CD4-positive, alpha-beta T cell treated with Interferon gamma for 1 hour (primary cell): ENCODE measurements around the gene SEC24C.
"Not testable (repeated sequence)": the region's sequence is repeated elsewhere in the genome, so short reads cannot be mapped to it uniquely, and the experiment has no call there.

Experiments used
- DNase-seq: peaks from one replicate; pipeline ENCODE4 v3.0.0-alpha.2; 2020

Gene SEC24C

DNA sequence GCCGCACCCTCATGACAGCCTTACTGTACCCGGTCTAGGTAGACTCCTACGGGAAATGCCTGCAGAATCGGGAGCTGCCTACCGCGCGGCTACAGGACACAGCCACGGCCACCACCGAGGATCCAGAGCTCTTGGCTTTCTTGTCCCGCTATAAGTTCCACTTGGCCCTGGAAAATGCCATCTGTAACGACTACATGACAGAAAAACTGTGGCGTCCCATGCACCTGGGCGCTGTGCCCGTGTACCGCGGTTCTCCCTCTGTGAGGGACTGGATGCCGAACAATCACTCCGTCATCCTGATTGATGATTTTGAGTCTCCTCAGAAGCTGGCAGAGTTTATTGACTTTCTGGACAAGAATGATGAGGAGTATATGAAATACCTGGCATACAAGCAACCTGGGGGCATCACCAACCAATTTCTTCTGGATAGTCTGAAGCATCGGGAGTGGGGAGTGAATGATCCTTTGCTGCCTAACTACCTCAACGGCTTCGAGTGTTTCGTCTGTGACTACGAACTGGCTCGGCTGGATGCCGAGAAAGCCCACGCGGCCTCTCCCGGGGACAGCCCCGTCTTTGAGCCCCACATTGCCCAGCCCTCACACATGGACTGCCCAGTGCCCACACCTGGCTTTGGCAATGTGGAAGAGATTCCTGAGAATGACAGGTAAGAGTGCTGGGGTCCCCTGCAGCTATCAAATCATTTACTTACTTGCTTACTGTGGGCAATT is 29.1 kb downstream of the SEC24C start:
- DNase-seq, result no peak

DNA sequence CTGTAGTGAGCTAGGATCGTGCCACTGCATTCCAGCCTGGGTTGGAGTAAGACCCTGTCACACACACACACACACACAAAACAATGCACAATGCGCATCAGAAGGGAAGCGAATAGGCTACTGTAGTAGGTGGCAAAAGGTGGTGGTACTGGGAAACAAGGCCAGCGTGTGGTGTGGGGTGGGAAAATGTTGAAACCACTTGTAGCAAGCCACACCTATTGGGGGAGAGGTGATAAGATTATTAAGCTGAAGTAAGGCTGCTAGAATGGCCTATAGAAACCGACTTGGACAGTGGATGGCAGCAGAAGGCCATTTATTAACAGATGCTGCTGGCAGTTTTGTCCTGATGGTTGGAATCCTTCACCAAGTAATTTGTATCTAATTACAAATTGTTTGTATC is 30.5 kb downstream of the SEC24C start:
- peak; percentile 46 for DNase-seq

DNA sequence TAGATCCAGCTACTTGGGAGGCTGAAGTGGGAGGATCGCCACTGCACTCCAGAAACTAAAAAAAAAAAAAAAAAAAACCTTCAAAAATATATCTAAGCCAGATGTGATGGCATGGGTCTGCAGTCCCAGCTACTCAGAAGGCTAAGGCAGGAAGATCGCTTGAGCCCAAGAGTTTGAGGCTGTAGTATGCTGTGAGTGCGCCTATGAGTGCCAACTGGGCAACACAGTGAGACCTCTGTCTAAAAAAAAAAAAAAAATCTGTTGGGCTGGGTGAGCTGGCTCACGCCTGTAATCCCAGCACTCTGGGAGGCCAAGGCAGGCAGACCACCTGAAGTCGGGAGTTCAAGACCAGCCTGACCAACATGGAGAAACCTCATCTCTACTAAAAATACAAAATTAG is 34.8 kb downstream of the SEC24C start:
- DNase-seq, result no peak

GRCh38 chr10:73779539-73780197 is 35.5 kb downstream of the SEC24C start:
- DNase-seq, result no peak

GRCh38 chr10:73780301-73780700 is 36.1 kb downstream of the SEC24C start:
- DNase-seq, result no peak

- DNase-seq, result no peak
Observed at GRCh38 chr10:73780966-73781365, 36.8 kb downstream of the SEC24C start.

DNA sequence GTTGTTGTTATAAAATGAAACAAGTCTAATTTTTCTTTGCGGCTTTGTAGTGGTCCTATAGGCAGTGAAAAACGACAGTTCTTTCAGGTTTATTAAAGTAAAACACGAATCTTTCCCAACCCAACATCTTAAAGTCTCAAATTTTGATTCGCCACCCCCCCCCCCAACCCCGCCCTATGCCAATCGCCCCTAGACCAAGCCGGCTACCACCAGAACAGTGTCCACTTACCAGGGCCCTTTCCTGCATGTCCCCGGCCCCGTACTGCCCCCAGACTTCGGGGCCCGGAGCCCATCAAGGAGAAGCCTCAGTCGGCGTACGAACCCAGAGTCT is 37.3 kb downstream of the SEC24C start:
- DNase-seq, result no peak

GRCh38 chr10:73781879-73782748 is 37.9 kb downstream of the SEC24C start, which contains the start of gene CHCHD1:
CHCHD1 (plus strand) TSS chr10:73782048; CDS start chr10:73782076, 28 bp downstream.
- peak; percentile 83 for DNase-seq

GRCh38 chr10:73782749-73783085 is 38.5 kb downstream of the SEC24C start:
- no peak for DNase-seq

- DNase-seq, result peak; percentile 87
Observed at GRCh38 chr10:73785211-73785720, 41.1 kb downstream of the SEC24C start, which contains the start of gene ZSWIM8. ZSWIM8 (plus strand) TSS chr10:73785606; CDS start chr10:73785879, 273 bp downstream.

DNA sequence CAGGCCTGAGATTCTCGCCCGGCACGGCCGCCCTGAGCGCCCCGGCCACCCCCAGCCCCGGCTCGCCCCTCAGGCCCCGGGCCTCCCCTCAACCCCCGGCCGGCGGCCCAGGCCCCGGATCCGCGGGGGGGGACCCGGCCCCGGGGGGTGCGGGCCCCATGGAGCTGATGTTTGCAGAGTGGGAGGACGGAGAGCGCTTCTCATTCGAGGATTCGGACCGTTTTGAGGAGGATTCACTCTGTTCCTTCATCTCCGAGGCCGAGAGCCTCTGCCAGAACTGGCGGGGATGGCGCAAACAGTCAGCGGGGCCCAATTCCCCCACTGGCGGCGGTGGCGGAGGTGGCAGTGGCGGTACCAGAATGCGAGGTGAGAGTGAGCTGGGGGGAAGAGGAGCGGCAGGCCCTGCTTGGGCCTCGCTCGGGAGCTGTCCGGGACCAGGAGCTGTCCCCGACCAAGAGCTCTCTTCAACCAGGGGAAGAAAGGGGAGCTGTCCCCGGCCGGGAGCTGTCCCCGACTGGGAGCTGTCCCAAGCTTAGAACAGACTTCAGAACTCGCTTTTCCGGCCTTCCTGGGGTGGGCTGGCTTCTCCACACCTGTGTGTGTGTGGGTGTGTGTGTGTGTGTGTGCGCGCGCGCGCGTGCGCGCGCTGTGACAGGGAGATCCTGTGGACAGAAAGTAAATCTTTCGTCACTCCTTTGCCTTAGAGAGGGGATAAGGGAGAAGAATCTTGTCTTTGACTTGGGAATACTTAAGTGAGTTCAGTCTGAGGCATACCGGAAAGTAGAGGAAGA is 41.7 kb downstream of the SEC24C start:
- DNase-seq, result peak; percentile 39

GRCh38 chr10:73786512-73786885 is 42.3 kb downstream of the SEC24C start:
- no peak for DNase-seq

DNA sequence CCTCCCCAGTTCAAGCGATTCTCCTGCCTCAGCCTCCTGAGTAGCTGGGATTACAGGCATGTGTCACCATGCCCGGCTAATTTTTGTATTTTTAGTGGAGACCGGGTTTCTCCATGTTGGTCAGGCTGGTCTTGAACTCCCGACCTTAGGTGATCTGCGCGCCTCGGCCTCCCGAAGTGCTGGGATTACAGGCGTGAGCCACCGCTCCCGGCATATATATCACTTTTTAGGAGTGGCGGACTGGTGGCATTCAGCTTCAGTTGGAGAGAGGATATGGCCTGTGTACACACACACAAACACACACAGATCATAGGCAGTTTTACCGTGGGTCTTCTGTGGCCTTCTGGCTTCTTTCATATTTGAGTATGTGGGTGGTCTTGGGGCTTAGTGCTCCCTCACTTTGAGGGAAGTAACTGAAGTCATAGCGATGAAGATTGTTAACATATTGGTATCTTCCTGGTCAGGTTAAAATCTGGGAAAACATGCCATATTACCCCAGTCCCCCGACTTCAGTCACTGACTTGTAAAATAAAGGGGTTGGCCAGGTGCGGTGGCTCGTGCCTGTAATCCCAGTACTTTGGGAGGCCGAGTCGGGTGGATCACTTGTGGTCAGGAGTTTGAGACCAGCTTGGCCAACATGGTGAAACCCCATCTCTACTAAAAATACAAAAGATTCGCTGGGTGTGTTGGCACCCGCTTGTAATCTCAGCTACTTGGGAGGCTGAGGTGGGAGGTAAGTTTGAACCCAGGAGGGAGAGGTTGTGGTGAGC is 43.0 kb downstream of the SEC24C start:
- not testable (repeated sequence) for DNase-seq

DNA sequence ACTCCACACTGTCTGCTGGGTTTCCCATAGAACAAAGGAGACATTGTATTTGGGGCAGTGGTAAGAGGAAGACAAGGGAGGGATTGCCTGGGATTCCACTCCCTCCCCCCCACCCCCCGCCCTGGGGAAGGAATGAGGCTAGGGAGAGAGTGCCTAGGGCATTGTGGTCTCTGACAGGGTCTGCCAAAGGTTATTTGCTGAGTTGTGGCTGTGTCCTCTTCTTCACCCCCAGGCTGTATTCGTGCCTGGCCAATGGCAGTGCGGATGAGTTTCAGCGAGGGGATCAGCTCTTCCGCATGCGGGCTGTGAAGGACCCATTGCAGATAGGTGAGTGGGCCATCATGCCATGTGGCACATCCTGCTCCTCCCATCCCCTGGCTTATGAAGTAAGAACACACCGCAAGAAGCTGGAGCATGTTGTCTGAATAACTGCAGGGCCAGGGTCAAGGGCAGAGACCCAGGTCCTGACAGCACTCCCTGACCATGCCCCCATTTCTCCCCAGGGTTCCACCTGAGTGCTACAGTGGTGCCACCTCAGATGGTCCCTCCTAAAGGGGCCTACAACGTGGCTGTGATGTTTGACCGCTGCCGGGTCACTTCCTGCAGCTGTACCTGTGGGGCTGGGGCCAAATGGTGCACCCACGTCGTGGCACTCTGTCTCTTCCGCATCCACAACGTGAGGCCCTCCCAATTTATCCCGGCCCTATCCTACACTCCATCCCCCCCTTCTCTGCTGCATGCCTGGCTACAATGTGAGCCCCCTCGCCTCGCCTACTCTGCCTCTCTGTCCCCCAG is 44.9 kb downstream of the SEC24C start:
- DNase-seq, result no peak

GRCh38 chr10:73789659-73790055 is 45.5 kb downstream of the SEC24C start:
- DNase-seq, result no peak

- no peak for DNase-seq
Observed at GRCh38 chr10:73790886-73791625, 46.9 kb downstream of the SEC24C start.

- no peak for DNase-seq
Observed at GRCh38 chr10:73791871-73792400, 47.8 kb downstream of the SEC24C start.

DNA sequence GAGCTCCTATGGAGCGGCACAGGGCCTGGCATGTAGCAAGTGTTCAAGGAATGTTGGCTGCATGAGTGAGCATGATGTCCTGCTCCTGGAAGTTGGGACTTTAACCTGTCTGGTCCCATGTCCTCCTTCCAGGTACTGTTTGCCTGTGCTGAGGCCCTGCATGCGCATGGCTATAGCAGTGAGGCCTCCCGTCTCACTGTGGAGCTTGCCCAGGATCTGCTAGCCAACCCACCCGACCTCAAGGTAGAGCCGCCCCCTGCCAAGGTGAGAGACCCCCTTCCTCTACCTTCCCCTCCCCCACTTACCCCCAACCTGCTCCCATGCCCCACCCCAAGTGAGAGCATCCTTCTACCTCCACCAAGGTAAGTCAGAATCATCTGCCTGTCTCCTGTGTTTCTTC is 49.3 kb downstream of the SEC24C start:
- no peak for DNase-seq

GRCh38 chr10:73795491-73795890 is 51.3 kb downstream of the SEC24C start:
- DNase-seq, result not testable (repeated sequence)

- not testable (repeated sequence) for DNase-seq
Observed at GRCh38 chr10:73796035-73796434, 51.9 kb downstream of the SEC24C start.
